ENCODE results near the gene TCF12. TPM values are rescaled to one million over a fixed set of nuclear protein-coding genes. Genes with fewer than 3 reads are reported as not detected.

The TCF12 gene
- total RNA-seq, 1 donor from 2014 or later: 155 TPM

GRCh38 chr15:57283774-57284503 is 365.5 kb downstream of the TCF12 start:
- intact Hi-C loops (cut with DNase I): no loop called here
- ATAC-seq (no peak), DNase-seq (ENCODE audit: low spot score) (no peak)

DNA sequence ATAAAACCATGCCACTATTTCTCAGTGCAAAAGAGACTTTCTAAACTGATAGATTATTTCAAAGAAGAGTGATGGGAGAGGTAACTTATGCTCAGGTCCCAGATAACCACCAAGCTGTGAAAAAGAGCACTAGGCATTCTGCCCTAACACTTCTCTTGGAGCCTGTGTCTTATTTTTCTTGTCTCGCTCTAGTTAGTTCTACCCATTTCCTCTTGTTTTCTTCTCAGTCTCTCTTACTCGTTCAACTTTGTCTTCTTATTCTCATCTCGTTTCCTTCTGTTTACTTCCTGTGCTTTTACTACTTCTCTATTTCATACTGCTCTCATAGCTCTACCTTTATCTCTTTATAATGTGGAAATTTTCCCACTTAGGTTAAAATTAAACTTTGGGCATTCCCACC is 366.1 kb downstream of the TCF12 start:
- DNase-seq (ENCODE audit: low spot score) (no peak), ATAC-seq (no peak)
- intact Hi-C loops (cut with DNase I): no loop called here

DNA sequence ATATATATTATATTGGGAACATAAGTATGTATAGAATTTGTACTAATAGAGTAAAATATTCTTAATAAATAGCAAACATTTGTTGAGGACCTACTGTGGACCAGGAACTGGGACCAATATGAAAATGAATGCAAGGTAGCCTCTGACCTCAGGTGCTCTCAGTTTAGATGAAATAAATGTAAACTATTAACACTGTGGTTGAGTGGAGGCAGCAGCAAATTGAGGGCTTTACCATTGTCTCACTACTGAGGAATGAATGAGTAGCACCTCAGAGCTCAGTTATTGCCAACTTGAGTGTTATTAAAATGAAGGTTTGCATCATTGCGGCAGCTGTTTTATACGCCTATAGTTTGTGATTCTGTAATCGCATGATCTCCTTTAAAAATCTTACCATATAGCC is 366.9 kb downstream of the TCF12 start:
- DNase-seq (ENCODE audit: low spot score) (no peak), ATAC-seq (no peak)
- intact Hi-C loops (cut with DNase I): no loop called here

DNA sequence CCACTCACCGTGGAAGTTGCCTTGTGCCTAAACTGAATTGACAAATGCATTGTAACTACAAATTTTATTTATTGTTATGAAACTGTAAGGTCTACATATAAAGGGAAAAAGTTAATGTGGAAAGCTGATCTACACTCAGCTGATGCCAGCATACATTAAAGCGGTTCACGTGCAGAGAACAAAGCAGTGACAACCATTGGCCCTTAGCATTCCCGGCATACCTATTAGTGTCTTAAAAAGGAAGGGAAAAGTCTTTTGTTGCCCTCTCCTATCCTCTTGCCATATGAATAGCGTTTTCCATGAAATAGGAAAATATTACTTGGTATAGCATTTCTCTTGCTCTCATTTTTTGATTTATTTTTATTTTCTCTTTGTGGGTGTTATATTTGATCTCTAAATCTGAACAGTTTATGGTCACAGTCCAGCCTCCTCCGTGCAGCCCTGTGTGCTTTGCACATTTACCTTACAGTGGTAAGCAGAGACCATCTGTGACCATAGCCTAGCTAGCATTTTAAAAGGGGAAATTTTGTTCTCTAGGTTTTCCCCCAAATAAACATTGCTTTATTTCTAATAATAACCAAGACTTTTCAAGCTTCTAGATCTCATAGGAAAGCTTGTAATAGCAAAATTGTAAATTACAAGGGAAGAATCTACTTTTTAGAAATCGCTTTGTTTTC is 368.1 kb downstream of the TCF12 start:
- intact Hi-C loops (cut with DNase I): no loop called here
- ATAC-seq: no peak

DNA sequence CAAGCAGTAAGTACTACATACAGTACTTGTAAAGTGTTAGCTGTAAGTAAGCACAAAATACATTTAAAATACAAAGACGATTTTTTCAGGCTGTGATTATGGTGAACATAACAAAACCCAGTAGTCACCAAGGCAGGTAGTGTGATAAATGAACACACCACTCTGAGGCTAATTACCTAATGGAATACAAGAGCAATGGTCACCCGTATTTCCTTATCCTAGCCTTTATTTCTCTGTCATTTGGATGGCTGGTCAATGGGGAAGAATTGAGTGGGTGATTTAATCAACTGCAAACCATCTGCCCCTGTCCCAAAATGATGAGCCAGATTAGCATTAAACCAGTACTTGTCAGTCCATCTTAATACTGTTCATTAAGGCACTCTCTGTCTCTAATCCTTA is 368.7 kb downstream of the TCF12 start:
- no peak for ATAC-seq

More for the DNA sequence above, 368.1 kb downstream of the TCF12 start:
- no peak for DNase-seq (ENCODE audit: low spot score)

DNA sequence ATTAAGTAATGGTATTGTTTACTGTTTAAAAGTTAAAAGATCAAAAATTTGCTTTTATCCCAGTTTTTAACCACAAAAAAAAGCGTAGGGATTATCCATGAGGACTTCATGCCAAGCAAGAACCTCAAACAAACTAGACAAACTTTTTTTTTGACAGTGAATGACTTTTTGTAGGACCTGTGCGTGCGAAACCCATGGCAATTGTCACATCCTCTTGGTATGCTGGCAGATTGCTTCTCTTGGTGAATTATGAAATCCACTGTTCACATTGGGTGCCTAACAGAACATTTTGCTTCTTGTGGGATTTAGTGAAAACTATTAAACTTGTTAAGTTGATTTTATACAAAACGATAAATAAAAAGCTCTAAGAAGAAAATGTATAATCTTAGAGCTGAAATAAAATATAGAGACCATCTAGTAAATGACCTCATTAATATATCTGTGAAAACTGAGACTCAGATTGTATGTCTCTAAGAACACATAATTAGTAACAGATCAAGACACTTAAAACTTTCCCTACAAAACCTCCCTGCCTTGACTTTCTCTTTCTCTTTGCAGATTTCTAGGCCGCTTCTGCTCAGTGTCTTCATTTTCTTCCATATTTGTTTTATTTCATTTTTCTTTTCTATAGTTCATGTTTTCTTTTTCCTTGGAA is 370.6 kb downstream of the TCF12 start:
- DNase-seq (ENCODE audit: low spot score) (no peak), ATAC-seq (no peak)
- intact Hi-C loops (cut with DNase I): no loop called here

More for the DNA sequence above, 368.7 kb downstream of the TCF12 start:
- intact Hi-C loops (cut with DNase I): no loop called here
- DNase-seq (ENCODE audit: low spot score): no peak

DNA sequence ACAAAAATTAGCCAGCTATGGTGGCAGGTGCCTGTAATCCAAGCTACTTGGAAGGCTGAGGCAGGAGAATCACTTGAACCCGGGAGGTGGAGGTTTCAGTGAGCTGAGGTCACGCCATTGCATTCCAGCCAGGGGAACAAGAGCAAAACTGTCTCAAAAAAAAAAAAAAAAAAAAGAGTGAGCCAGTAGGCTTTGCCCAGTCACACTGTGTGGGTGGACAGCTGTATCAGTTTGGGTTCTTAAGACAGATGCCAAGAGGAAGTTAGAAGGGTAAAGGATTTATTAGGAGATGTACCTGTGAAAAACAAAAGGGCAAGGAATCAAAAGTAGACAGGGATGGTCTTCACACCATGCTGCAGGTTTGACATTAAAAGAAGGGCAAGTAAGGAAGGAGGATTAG is 371.7 kb downstream of the TCF12 start:
- DNase-seq (ENCODE audit: low spot score) (no peak), ATAC-seq (no peak)
- intact Hi-C loops (cut with DNase I): no loop called here

- DNase-seq (ENCODE audit: low spot score): no peak
- ATAC-seq: no peak
- intact Hi-C loops (cut with DNase I): no loop called here
Observed at GRCh38 chr15:57290826-57291225, 372.4 kb downstream of the TCF12 start.

DNA sequence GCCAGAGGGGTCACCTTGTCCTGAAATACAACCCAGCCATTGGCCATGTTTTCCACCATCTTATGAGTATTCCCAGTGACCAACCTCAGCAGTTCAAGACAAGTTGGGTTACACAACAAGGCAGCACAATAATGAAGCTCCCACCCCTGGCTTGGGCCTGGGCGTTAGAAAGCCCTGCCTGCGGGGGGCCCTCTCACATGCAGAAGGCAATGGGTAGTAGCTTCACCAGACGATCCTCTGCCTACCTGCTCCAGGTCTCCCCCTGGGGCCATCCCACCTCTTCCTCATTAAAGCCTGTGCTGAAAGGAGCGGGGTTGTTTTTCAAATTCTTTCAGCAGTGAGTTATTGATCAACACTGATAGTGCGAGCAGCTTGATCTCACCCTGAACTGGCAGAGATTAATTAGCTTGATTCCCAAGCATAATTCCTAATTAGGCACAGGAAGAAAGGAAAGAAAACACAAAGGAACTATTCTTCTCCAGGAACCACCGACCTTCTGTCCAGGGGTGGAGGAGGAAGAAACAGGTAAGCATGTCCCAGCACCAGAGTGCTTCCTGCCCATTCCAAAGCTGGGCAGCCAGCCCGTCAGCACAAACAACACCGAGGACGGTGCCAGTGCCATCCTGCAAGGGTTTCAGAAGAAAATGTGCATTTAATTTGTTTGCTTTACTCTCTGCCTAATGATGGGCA is 378.2 kb downstream of the TCF12 start:
- intact Hi-C loops (cut with DNase I): no loop called here
- no peak for DNase-seq (ENCODE audit: low spot score)
- no peak for ATAC-seq

DNA sequence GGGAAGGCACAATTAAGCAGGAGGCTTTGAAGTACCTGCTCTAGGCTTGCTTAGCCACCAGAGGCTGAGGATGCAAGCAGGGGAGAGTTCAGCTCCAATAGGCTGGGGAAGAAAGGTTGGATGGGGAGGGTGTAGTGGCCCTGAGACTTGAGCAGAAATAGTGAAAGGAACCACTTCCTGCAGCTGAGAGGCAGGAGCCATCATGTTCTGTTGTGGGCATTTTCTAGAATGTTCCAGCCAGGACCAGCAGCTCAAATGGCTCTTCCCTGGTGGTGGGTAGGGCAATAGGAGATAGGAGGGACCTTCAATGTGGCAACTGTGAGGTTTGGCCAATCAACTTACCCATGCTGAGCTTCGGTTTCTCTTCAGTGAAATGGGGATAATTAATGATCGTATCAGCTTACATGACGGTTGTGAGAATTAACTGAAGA is 378.7 kb downstream of the TCF12 start:
- intact Hi-C loops (cut with DNase I): no loop called here
- no peak for ATAC-seq
- DNase-seq (ENCODE audit: low spot score): no peak

- intact Hi-C loops (cut with DNase I): no loop called here
- ATAC-seq: no peak
Observed at GRCh38 chr15:57297630-57298029, 379.2 kb downstream of the TCF12 start.

GRCh38 chr15:57298204-57298603 is 379.8 kb downstream of the TCF12 start:
- intact Hi-C loops (cut with DNase I): no loop called here
- DNase-seq (ENCODE audit: low spot score) (no peak), ATAC-seq (no peak)

More at GRCh38 chr15:57297630-57298029, 379.2 kb downstream of the TCF12 start:
- no peak for DNase-seq (ENCODE audit: low spot score)

DNA sequence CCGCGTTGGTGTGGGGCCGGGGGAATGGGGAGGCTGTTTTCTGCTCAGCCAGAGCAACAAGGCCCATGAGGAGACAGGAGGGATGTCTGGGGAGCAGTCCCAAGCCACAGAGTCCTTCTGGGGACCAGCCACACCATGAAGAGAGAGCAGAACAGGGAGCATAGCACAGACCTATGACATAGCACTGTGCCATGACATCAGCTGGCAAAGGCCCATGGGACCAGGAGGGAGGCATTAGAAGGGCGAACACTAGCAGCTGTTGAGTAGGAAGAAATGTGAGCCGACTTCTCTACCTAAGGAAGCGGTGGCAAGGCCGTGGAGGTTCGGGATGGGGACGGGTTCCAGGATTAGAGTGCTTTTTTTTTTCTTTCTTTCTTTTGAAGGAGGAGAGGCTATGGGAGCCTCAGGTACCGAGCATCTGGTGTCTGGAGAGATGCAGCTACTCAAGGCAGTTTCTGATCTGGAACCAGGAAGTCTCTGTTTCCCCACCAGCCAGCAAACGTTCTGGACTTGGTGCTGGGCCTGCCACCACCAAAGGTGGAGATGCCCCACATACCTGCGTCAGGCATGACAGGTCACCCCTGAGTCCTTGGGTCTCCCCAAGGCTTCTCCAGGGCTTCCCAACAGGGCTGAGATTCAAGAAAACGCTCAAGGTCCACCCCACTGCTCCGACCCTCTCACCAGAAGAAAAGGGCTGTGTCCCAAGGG is 380.6 kb downstream of the TCF12 start:
- intact Hi-C loops (cut with DNase I): no loop called here
- no peak for DNase-seq (ENCODE audit: low spot score)

GRCh38 chr15:57301307-57301706 is 382.9 kb downstream of the TCF12 start:
- intact Hi-C loops (cut with DNase I): no loop called here
- ATAC-seq (no peak), DNase-seq (ENCODE audit: low spot score) (no peak)

More for the DNA sequence above, 380.6 kb downstream of the TCF12 start:
- no peak for ATAC-seq

- no peak for DNase-seq (ENCODE audit: low spot score)
- no peak for ATAC-seq
- intact Hi-C loops (cut with DNase I): no loop called here
Observed at GRCh38 chr15:57302640-57303257, 384.3 kb downstream of the TCF12 start.

- intact Hi-C loops (cut with DNase I): loop anchor here (5.0 kb wide), 2 partner anchors 158 to 808 kb away; no protein-coding TSS in a partner anchor
- no peak for ATAC-seq
- no peak for DNase-seq (ENCODE audit: low spot score)
Observed at GRCh38 chr15:57305009-57305408, 386.6 kb downstream of the TCF12 start.

- peak; percentile 94 for ATAC-seq
- peak; percentile 95 for DNase-seq (ENCODE audit: low spot score)
- intact Hi-C loops (cut with DNase I): loop anchor here (5.0 kb wide), 2 partner anchors 159 to 809 kb away; no protein-coding TSS in a partner anchor
Observed at GRCh38 chr15:57306161-57306943, 387.9 kb downstream of the TCF12 start.
